GM12892 (cell line): ENCODE data around the gene OR8D1. TPM values are rescaled to one million over a fixed set of nuclear protein-coding genes. Genes with fewer than 3 reads are reported as not detected.

Source experiments
- DNase-seq: peaks from one replicate; pipeline ENCODE4 v3.0.0; 2011; ENCODE audit not compliant: insufficient read length
- FAIRE-seq: peaks from 2 replicates; lab custom pipeline; 2011; peaks lifted over from hg19 to GRCh38; lab: Jason Lieb, UNC
- POLR2A ChIP-seq: IDR thresholded peaks from 2 replicates; pipeline ENCODE4 v1.6.1; 2011; ENCODE audit warnings: low read depth, low read length, control low read depth
- POLR2AphosphoS5 ChIP-seq: IDR thresholded peaks from 2 replicates; pipeline ENCODE4 v1.6.1; 2011; ENCODE audit warnings: low read depth, low read length, control low read depth
- TAF1 ChIP-seq: IDR thresholded peaks from 2 replicates; pipeline ENCODE4 v1.6.1; 2011; ENCODE audit warnings: low read depth, mild to moderate bottlenecking, control low read depth, low read length, borderline replicate concordance
- polyA plus RNA-seq: library from polyadenylated mRNA; unstranded; fragments of >200 nt; gene quantifications from one replicate; pipeline ENCODE4 v1.2.1, GENCODE V29; 2012; ENCODE audit warnings: missing spikeins, inconsistent platforms; ENCODE audit not compliant: missing spikeins

The OR8D1 gene
- polyA plus RNA-seq: not detected

DNA sequence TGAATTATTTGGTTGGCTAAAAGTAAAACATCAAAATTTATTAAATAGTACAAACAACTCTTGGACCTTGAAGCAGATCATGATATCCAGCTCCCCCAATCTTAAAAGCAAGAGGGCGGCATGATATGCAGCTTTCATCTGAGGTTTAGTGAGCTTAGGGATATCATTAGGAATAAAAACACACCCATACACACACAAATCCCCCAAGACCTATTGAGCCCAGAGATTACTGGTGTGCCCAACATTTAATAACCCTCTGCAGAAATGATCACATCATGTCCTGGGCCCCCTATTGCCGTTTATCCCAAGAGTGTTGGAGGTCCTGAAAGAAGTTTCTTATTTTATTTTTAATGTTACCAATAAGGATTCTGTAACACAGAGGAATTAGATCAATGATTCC, at the start of gene OR8D1:
TSS of gene OR8D1 (minus strand) at position 101 of the 400 bp plus-strand sequence. CDS start 3,183 bp downstream, outside the sequence.
- TF ChIP-seq TAF1 (no peak), POLR2A (no peak), POLR2AphosphoS5 (no peak)
- DNase-seq (no peak), FAIRE-seq (no peak)

- no peak for DNase-seq
- TF ChIP-seq TAF1 (no peak), POLR2AphosphoS5 (no peak), POLR2A (no peak)
- no peak for FAIRE-seq
These were observed 45.8 kb upstream of the OR8D1 start for GRCh38 chr11:124359566-124359965.

DNA sequence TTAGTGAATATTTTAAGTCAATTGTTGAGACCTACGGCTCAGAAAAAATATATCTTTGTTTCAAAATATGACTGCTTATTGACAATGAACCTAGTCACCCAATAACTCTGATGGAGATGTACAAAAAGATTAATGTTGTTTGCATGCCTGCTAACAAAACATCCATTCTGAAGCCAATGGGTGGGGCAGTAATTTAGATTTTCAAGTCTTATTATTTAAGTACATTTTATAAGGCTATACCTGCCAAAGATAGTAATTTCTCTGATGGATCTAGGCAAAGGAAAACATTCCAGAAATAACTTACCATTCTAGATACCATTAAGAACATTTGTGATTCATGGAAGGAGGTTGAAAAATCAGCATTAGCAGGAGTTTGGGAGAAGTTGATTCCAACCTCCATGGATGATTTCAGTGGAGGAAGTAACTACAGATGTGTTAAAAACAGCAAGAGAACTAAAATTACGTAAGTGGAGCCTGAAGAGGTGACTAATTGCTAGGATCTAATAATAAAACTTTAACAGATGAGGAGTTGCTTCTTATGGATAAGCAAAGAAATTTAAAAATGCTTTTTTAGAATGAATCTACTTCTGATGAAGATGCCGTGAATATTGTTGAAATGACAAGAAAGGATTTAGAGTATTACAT, 32.7 kb upstream of the OR8D1 start:
- no peak for TF ChIP-seq TAF1
- TF ChIP-seq POLR2A: no peak
- TF ChIP-seq POLR2AphosphoS5: no peak
- DNase-seq (no peak), FAIRE-seq (no peak)

DNA sequence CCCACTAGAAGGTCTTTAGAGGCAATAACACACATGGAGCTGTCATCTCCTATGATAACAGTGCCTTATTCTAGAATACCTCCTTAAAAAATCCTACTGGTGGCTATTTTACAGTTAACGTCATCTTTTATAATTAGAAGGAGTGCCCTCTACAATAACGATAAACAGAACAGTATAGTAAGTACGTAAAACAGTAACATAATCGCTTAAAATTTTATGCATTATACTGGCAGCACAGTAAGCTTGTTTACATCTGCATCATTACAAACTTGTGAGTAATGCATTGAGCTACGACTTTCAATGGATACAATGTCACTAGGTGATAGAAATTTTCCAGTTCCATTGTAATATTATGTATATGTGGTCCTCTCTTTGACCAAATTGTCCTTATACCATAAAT, 30.6 kb upstream of the OR8D1 start:
- DNase-seq (no peak), FAIRE-seq (no peak)
- TF ChIP-seq POLR2AphosphoS5 (no peak), POLR2A (no peak), TAF1 (no peak)

DNA sequence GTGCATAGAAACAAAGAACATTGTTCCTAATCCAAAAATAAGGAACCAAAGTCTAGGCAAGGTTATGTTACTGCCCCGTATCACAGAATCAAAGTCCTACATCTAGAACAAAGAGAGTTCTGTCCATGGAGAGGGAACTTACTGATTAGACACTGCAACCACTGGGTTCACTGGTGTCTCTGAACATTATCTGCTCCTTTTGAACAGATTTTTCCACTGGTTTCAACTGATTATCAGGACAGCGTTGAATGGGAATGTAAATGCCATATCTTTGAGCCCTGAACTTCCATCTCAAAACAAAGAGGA, 26.3 kb upstream of the OR8D1 start:
- no peak for DNase-seq
- no peak for TF ChIP-seq POLR2AphosphoS5
- TF ChIP-seq POLR2A: no peak
- no peak for TF ChIP-seq TAF1
- FAIRE-seq: no peak

DNA sequence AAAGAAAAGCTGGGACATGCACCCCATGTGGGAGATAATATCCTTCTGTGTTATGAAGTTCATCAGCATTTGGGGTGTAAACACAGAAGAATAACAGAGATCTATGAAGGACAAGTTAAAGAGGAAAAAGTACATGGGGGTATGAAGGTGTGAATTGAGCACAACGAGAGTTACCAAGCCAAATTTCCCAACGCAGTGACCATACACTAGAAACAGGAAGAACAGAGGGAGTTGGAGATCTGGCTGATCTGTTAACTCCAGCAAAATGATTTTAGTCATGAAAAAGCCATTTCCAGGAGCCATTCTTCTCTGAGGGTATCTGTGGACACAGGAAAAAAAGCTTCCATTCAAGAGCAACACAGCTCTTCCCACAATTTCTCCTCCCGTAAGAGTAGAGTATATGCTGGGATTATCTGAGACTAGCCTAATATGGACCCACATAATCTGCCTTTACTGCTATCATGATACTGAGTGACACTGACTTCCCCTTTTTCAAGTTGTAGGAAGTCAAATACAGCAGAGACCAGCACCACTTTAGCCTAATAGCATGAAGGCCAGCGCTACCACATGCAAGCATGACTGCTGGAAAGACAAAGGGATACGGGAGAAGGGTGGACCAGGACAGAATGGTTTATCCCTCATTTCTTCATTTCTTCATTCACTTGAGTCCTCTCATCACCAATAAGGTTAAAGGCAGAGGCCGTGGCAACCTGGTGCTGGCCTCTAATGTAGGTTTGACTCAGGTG, 25.8 kb upstream of the OR8D1 start:
- DNase-seq (no peak), FAIRE-seq (no peak)
- TF ChIP-seq TAF1: no peak
- TF ChIP-seq POLR2AphosphoS5: no peak
- no peak for TF ChIP-seq POLR2A

DNA sequence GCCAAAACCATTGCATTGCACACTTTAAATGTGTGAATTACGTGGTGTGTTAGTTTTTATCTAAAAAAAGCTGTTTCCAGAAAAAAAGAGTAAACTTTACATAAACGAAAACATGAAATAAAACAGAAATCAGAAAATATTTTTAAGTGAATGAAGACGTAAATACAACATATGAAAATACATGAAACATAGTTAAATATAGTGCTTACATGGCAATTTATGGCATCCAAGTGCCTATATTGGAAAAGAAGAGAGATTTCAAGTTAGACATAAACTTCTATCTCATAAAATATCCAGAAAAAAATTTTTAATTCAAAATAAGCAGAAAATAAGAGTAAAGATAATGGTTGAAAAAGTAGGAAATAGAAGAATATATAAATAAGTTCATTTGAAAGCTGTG, 18.1 kb upstream of the OR8D1 start:
- no peak for TF ChIP-seq TAF1
- TF ChIP-seq POLR2A: no peak
- TF ChIP-seq POLR2AphosphoS5: no peak
- FAIRE-seq (no peak), DNase-seq (no peak)

- DNase-seq: no peak
- peak; percentile 88 for FAIRE-seq
These were observed 16.2 kb upstream of the OR8D1 start for GRCh38 chr11:124329787-124330478.

GRCh38 chr11:124327775-124328174, 14.0 kb upstream of the OR8D1 start:
- FAIRE-seq (no peak), DNase-seq (no peak)
- TF ChIP-seq TAF1: no peak
- no peak for TF ChIP-seq POLR2AphosphoS5
- TF ChIP-seq POLR2A: no peak

More at GRCh38 chr11:124329787-124330478, 16.2 kb upstream of the OR8D1 start:
- TF ChIP-seq POLR2AphosphoS5 (no peak), TAF1 (no peak), POLR2A (no peak)

GRCh38 chr11:124322356-124322755, 8.6 kb upstream of the OR8D1 start:
- TF ChIP-seq POLR2AphosphoS5: no peak
- no peak for TF ChIP-seq TAF1
- TF ChIP-seq POLR2A: no peak
- DNase-seq (no peak), FAIRE-seq (no peak)

GRCh38 chr11:124320097-124320496, 6.3 kb upstream of the OR8D1 start, which contains the start of gene OR8D2:
TSS of gene OR8D2 (minus strand) at chr11:124320197. CDS start at chr11:124320197, 0 bp downstream.
- FAIRE-seq: no peak
- TF ChIP-seq POLR2AphosphoS5 (no peak), POLR2A (no peak), TAF1 (no peak)
- DNase-seq: no peak

- no peak for TF ChIP-seq TAF1
- no peak for TF ChIP-seq POLR2A
- TF ChIP-seq POLR2AphosphoS5: no peak
- DNase-seq (no peak), FAIRE-seq (no peak)
These were observed 1.3 kb upstream of the OR8D1 start for GRCh38 chr11:124315052-124315451.
